Mammary epithelial cell (primary cell): ENCODE measurements around the gene ASIC2.

Source experiments
- EZH2 ChIP-seq: IDR thresholded peaks from 2 replicates; pipeline ENCODE4 v1.6.1; 2012; ENCODE audit warnings: low read length, inconsistent platforms, borderline replicate concordance
- TF ChIP-seq, protein P1 (sequence below), 2 donors: IDR thresholded peaks in 1 of 2; conservative IDR thresholded peaks in 1 of 2; 2 replicates each; pipeline ENCODE4 v1.5.1; 2011 to 2012; ENCODE audit warnings: inconsistent platforms in 2 of 2, low read length in 2 of 2, mild to moderate bottlenecking in 2 of 2, control low read depth in 1 of 2, low read depth in 1 of 2; ENCODE audit not compliant: insufficient read depth in 1 of 2; ENCODE audit errors: extremely low read depth in 1 of 2

- TF ChIP-seq, protein P1, sequence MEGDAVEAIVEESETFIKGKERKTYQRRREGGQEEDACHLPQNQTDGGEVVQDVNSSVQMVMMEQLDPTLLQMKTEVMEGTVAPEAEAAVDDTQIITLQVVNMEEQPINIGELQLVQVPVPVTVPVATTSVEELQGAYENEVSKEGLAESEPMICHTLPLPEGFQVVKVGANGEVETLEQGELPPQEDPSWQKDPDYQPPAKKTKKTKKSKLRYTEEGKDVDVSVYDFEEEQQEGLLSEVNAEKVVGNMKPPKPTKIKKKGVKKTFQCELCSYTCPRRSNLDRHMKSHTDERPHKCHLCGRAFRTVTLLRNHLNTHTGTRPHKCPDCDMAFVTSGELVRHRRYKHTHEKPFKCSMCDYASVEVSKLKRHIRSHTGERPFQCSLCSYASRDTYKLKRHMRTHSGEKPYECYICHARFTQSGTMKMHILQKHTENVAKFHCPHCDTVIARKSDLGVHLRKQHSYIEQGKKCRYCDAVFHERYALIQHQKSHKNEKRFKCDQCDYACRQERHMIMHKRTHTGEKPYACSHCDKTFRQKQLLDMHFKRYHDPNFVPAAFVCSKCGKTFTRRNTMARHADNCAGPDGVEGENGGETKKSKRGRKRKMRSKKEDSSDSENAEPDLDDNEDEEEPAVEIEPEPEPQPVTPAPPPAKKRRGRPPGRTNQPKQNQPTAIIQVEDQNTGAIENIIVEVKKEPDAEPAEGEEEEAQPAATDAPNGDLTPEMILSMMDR (conservative IDR thresholded peaks at IDR 0.05 in 1 of 2, IDR thresholded peaks at IDR 0.05 in 1 of 2; ENCODE audit: extremely low read depth in 1 of 2, insufficient read depth in 1 of 2, low read depth in 1 of 2, low read length in 2 of 2), result no peak
- no peak for TF ChIP-seq EZH2
Measured at GRCh38 chr17:33169580-33170285, 123.4 kb downstream of the ASIC2 start.
